ENCODE data around the gene CDH12.
"Not testable (repeated sequence)": the region's sequence is repeated elsewhere in the genome, so short reads cannot be mapped to it uniquely, and the experiment has no call there.

Gene CDH12

GRCh38 chr5:22140418-22140817 is 712.7 kb downstream of the CDH12 start:
- H3K4me3 ChIP-seq, H3K4me2 ChIP-seq: not testable (repeated sequence)

GRCh38 chr5:22139662-22140300 is 713.4 kb downstream of the CDH12 start:
- not testable (repeated sequence) for H4K20me1 ChIP-seq, H3K4me1 ChIP-seq, H3K27me3 ChIP-seq, H3K36me3 ChIP-seq, H3K4me3 ChIP-seq, H3K27ac ChIP-seq, H3K4me2 ChIP-seq, H3K9ac ChIP-seq, H3K9me3 ChIP-seq

More at GRCh38 chr5:22140418-22140817, 712.7 kb downstream of the CDH12 start:
- H3K9me3 ChIP-seq, H3K9ac ChIP-seq, H3K4me1 ChIP-seq, H4K20me1 ChIP-seq, H3K27me3 ChIP-seq, H3K27ac ChIP-seq, H3K36me3 ChIP-seq: not testable (repeated sequence)

GRCh38 chr5:22111320-22111719 is 741.8 kb downstream of the CDH12 start:
- Histone ChIP-seq H3K9me3 (no peaks in the 10 kb centered on the region), H3K27me3 (no peaks in the 10 kb centered on the region), H3K4me3 (no peak overlapping the region), H3K27ac (no peak overlapping the region), H4K20me1 (no peaks in the 10 kb centered on the region), H3K4me1 (no peaks in the 10 kb centered on the region), H3K36me3 (no peaks in the 10 kb centered on the region), H3K9ac (no peak overlapping the region), H3K4me2 (no peak overlapping the region)
- TF ChIP-seq Cebpa-rat (IDR thresholded peaks at IDR 0.05): no peak

GRCh38 chr5:22109315-22109714 is 743.8 kb downstream of the CDH12 start:
- Histone ChIP-seq H3K9ac (no peak overlapping the region), H3K4me1 (no peaks in the 10 kb centered on the region), H3K4me3 (no peak overlapping the region), H3K4me2 (no peak overlapping the region), H3K27me3 (no peaks in the 10 kb centered on the region), H3K9me3 (no peaks in the 10 kb centered on the region), H4K20me1 (no peaks in the 10 kb centered on the region), H3K36me3 (no peaks in the 10 kb centered on the region), H3K27ac (no peak overlapping the region)
- no peak for TF ChIP-seq Cebpa-rat (IDR thresholded peaks at IDR 0.05)

GRCh38 chr5:22108545-22108944 is 744.6 kb downstream of the CDH12 start:
- H3K9ac ChIP-seq: no peak overlapping the region
- no peaks in the 10 kb centered on the region for H3K9me3 ChIP-seq
- H3K27ac ChIP-seq: no peak overlapping the region
- no peaks in the 10 kb centered on the region for H3K36me3 ChIP-seq
- no peaks in the 10 kb centered on the region for H4K20me1 ChIP-seq
- no peaks in the 10 kb centered on the region for H3K27me3 ChIP-seq
- H3K4me2 ChIP-seq: no peak overlapping the region
- H3K4me3 ChIP-seq: no peak overlapping the region
- H3K4me1 ChIP-seq: no peaks in the 10 kb centered on the region
- TF ChIP-seq Cebpa-rat (IDR thresholded peaks at IDR 0.05): no peak

- Histone ChIP-seq H3K9ac (no peak overlapping the region), H4K20me1 (no peaks in the 10 kb centered on the region), H3K4me2 (no peak overlapping the region), H3K27ac (no peak overlapping the region), H3K27me3 (no peaks in the 10 kb centered on the region), H3K9me3 (no peaks in the 10 kb centered on the region), H3K36me3 (no peaks in the 10 kb centered on the region), H3K4me1 (no peaks in the 10 kb centered on the region), H3K4me3 (no peak overlapping the region)
- TF ChIP-seq Cebpa-rat (IDR thresholded peaks at IDR 0.05): no peak
Observed at GRCh38 chr5:22102823-22103359, 750.3 kb downstream of the CDH12 start.

GRCh38 chr5:22088517-22088916 is 764.6 kb downstream of the CDH12 start:
- H3K4me3 ChIP-seq: no peak overlapping the region
- no peaks in the 10 kb centered on the region for H3K27me3 ChIP-seq
- no peaks in the 10 kb centered on the region for H3K4me1 ChIP-seq
- no peaks in the 10 kb centered on the region for H3K9me3 ChIP-seq
- no peak overlapping the region for H3K27ac ChIP-seq
- no peaks in the 10 kb centered on the region for H4K20me1 ChIP-seq
- H3K4me2 ChIP-seq: no peak overlapping the region
- H3K9ac ChIP-seq: no peak overlapping the region
- no peaks in the 10 kb centered on the region for H3K36me3 ChIP-seq
- TF ChIP-seq Cebpa-rat (IDR thresholded peaks at IDR 0.05): no peak

GRCh38 chr5:22079566-22079965 is 773.6 kb downstream of the CDH12 start:
- H3K36me3 ChIP-seq: no peaks in the 10 kb centered on the region
- H3K4me2 ChIP-seq: no peak overlapping the region
- TF ChIP-seq Cebpa-rat (IDR thresholded peaks at IDR 0.05): no peak
- no peaks in the 10 kb centered on the region for H3K27me3 ChIP-seq
- no peaks in the 10 kb centered on the region for H3K4me1 ChIP-seq
- H4K20me1 ChIP-seq: no peaks in the 10 kb centered on the region
- H3K9ac ChIP-seq: no peak overlapping the region
- H3K27ac ChIP-seq: no peak overlapping the region
- H3K9me3 ChIP-seq: no peaks in the 10 kb centered on the region
- no peak overlapping the region for H3K4me3 ChIP-seq

- Histone ChIP-seq H3K4me1 (no peaks in the 10 kb centered on the region), H3K27ac (no peak overlapping the region), H3K4me3 (no peak overlapping the region), H4K20me1 (no peaks in the 10 kb centered on the region), H3K9me3 (no peaks in the 10 kb centered on the region), H3K27me3 (no peaks in the 10 kb centered on the region), H3K36me3 (no peaks in the 10 kb centered on the region), H3K4me2 (no peak overlapping the region), H3K9ac (no peak overlapping the region)
- no peak for TF ChIP-seq Cebpa-rat (IDR thresholded peaks at IDR 0.05)
Observed at GRCh38 chr5:22079002-22079401, 774.1 kb downstream of the CDH12 start.

- no peak overlapping the region for H3K9ac ChIP-seq
- no peak overlapping the region for H3K4me2 ChIP-seq
- no peak overlapping the region for H3K27ac ChIP-seq
- H3K4me1 ChIP-seq: no peaks in the 10 kb centered on the region
- TF ChIP-seq Cebpa-rat (IDR thresholded peaks at IDR 0.05): no peak
- no peaks in the 10 kb centered on the region for H3K27me3 ChIP-seq
- no peaks in the 10 kb centered on the region for H4K20me1 ChIP-seq
- no peak overlapping the region for H3K4me3 ChIP-seq
- H3K36me3 ChIP-seq: no peaks in the 10 kb centered on the region
- no peaks in the 10 kb centered on the region for H3K9me3 ChIP-seq
Observed at GRCh38 chr5:22076586-22076985, 776.6 kb downstream of the CDH12 start.

All from BLaER1 (cell line).